Panc1 (cell line): ENCODE measurements around the gene CBX8. TPM values are rescaled to one million over a fixed set of nuclear protein-coding genes. Genes with fewer than 3 reads are reported as not detected.

Experiments used
- ATAC-seq: fragments of 200-7000 bp; cut with Tn5 transposase; 2 replicates; pipeline ENCODE4 v1.9.1; 2020; ENCODE audit warnings: mild to moderate bottlenecking, moderate library complexity
- BruUV-seq: library from RNA; stranded (reverse); fragments of 400-500 nt; replicated peaks from 2 replicates; lab custom pipeline; 2021; lab: Mats Ljungman, UMichigan
- CTCF ChIA-PET: fragments of 300-600 bp; sonication (Branson Sonifier 250); formaldehyde crosslinking; loops from one replicate; lab custom pipeline; 2022; ENCODE audit warnings: antibody characterized with exemption; lab: Charles Lee
- POLR2A ChIA-PET: fragments of 300-600 bp; sonication (Branson Sonifier 250); formaldehyde crosslinking; loops from one replicate; lab custom pipeline; 2022; ENCODE audit warnings: antibody characterized with exemption; lab: Charles Lee
- DNase-seq: peaks from one replicate; pipeline ENCODE4 v3.0.0-alpha.2; 2010; ENCODE audit warnings: low read depth, low spot score
- H3K27ac ChIP-seq: 2 replicates; pipeline ENCODE4 v1.5.1; 2011; ENCODE audit warnings: mild to moderate bottlenecking, low read length, inconsistent platforms
- H3K27me3 ChIP-seq: fragments of 200-500 bp; sonication (Bioruptor generic); 2 replicates; pipeline ENCODE4 v1.6.0; 2014; ENCODE audit warnings: low read length, inconsistent platforms; ENCODE audit not compliant: control insufficient read depth, insufficient read depth
- H3K36me3 ChIP-seq: fragments of 200-500 bp; sonication (Bioruptor generic); 2 replicates; pipeline ENCODE4 v1.5.1; 2014; ENCODE audit warnings: inconsistent platforms, mild to moderate bottlenecking, low read length, moderate library complexity; ENCODE audit not compliant: control insufficient read depth, insufficient read depth
- H3K4me1 ChIP-seq: 2 replicates; pipeline ENCODE4 v1.5.1; 2011; ENCODE audit warnings: inconsistent platforms, mild to moderate bottlenecking, low read length, moderate library complexity; ENCODE audit not compliant: control insufficient read depth, insufficient read depth
- H3K4me3 ChIP-seq, 2 experiments: 2 replicates each; pipeline ENCODE4 v1.5.1; 2011 to 2012; ENCODE audit warnings: low read depth in 2 of 2, low read length in 2 of 2, mild to moderate bottlenecking in 2 of 2, inconsistent platforms in 1 of 2, moderate library complexity in 1 of 2
- H3K9me3 ChIP-seq: fragments of 200-500 bp; sonication (Bioruptor generic); 2 replicates; pipeline ENCODE4 v1.5.1; 2014; ENCODE audit warnings: low read depth, mild to moderate bottlenecking, inconsistent platforms, low read length, moderate library complexity; ENCODE audit not compliant: control insufficient read depth, insufficient read depth
- POLR2AphosphoS5 ChIP-seq: IDR thresholded peaks from 2 replicates; pipeline ENCODE4 v1.6.1; 2012; ENCODE audit warnings: mild to moderate bottlenecking, low read depth, low read length, moderate library complexity
- SIN3A ChIP-seq: IDR thresholded peaks from 2 replicates; pipeline ENCODE4 v1.6.1; 2012; ENCODE audit warnings: low read depth, mild to moderate bottlenecking, low read length, moderate library complexity, borderline replicate concordance; ENCODE audit not compliant: insufficient read depth
- TCF7L2 ChIP-seq: IDR thresholded peaks from 2 replicates; pipeline ENCODE4 v1.6.1; 2011; ENCODE audit warnings: mild to moderate bottlenecking, low read depth, low read length, inconsistent platforms
- in situ Hi-C: cut with HindIII; loops from 2 replicates; pipeline ENCODE4 v1.10.0; 2016; ENCODE audit warnings: low sequenced_read_pairs, low pct_unique_long_range_greater_than_20kb
- intact Hi-C: fragments of 100-400 bp; cut with micrococcal nuclease; formaldehyde crosslinking; loops from one replicate; pipeline ENCODE4 v1.10.0; 2022; ENCODE audit not compliant: unreplicated experiment
- total RNA-seq: library from RNA; stranded (reverse); gene quantifications from one replicate; pipeline ENCODE4 v1.2.1, GENCODE V29; 2021; ENCODE audit not compliant: unreplicated experiment
- TF ChIP-seq, protein P1 (sequence below): fragments of 450-650 bp; IDR thresholded peaks from 2 replicates; pipeline ENCODE4 v1.5.1; 2017; ENCODE audit warnings: mild to moderate bottlenecking
- TF ChIP-seq, protein P2 (sequence below), 2 experiments: IDR thresholded peaks; 2 replicates each; pipeline ENCODE4 v1.6.1; 2011 to 2012; ENCODE audit warnings: low read depth in 2 of 2, control low read depth in 1 of 2, low read length in 1 of 2, mild to moderate bottlenecking in 1 of 2, moderate library complexity in 1 of 2; ENCODE audit not compliant: insufficient read depth in 1 of 2

The CBX8 gene
- total RNA-seq, 1 experiment from 2014 or later: 15.3 TPM

- in situ Hi-C loops: no loop called here
- intact Hi-C loops: no loop called here
- no peaks in the 10 kb centered on the region for H3K27me3 ChIP-seq
- ChIA-PET CTCF (no interaction called here), POLR2A (no interaction called here)
- no peaks in the 10 kb centered on the region for H3K9me3 ChIP-seq
- H3K4me3 ChIP-seq: no peak overlapping the region
- ATAC-seq: no peak
- no peaks in the 10 kb centered on the region for H3K36me3 ChIP-seq
- no peak overlapping the region for H3K27ac ChIP-seq
- no TSS peak for BruUV-seq
- no peaks in the 10 kb centered on the region for H3K4me1 ChIP-seq
- TF ChIP-seq POLR2AphosphoS5: no peak
- TF ChIP-seq, protein P1, sequence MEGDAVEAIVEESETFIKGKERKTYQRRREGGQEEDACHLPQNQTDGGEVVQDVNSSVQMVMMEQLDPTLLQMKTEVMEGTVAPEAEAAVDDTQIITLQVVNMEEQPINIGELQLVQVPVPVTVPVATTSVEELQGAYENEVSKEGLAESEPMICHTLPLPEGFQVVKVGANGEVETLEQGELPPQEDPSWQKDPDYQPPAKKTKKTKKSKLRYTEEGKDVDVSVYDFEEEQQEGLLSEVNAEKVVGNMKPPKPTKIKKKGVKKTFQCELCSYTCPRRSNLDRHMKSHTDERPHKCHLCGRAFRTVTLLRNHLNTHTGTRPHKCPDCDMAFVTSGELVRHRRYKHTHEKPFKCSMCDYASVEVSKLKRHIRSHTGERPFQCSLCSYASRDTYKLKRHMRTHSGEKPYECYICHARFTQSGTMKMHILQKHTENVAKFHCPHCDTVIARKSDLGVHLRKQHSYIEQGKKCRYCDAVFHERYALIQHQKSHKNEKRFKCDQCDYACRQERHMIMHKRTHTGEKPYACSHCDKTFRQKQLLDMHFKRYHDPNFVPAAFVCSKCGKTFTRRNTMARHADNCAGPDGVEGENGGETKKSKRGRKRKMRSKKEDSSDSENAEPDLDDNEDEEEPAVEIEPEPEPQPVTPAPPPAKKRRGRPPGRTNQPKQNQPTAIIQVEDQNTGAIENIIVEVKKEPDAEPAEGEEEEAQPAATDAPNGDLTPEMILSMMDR: no peak
- no peak for TF ChIP-seq TCF7L2
- TF ChIP-seq, protein P2, sequence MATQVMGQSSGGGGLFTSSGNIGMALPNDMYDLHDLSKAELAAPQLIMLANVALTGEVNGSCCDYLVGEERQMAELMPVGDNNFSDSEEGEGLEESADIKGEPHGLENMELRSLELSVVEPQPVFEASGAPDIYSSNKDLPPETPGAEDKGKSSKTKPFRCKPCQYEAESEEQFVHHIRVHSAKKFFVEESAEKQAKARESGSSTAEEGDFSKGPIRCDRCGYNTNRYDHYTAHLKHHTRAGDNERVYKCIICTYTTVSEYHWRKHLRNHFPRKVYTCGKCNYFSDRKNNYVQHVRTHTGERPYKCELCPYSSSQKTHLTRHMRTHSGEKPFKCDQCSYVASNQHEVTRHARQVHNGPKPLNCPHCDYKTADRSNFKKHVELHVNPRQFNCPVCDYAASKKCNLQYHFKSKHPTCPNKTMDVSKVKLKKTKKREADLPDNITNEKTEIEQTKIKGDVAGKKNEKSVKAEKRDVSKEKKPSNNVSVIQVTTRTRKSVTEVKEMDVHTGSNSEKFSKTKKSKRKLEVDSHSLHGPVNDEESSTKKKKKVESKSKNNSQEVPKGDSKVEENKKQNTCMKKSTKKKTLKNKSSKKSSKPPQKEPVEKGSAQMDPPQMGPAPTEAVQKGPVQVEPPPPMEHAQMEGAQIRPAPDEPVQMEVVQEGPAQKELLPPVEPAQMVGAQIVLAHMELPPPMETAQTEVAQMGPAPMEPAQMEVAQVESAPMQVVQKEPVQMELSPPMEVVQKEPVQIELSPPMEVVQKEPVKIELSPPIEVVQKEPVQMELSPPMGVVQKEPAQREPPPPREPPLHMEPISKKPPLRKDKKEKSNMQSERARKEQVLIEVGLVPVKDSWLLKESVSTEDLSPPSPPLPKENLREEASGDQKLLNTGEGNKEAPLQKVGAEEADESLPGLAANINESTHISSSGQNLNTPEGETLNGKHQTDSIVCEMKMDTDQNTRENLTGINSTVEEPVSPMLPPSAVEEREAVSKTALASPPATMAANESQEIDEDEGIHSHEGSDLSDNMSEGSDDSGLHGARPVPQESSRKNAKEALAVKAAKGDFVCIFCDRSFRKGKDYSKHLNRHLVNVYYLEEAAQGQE (IDR thresholded peaks at IDR 0.05; ENCODE audit: insufficient read depth in 1 of 2, low read depth in 2 of 2, low read length in 1 of 2): no peak
- no peak for TF ChIP-seq SIN3A
- no peak for DNase-seq
These were observed 36.5 kb downstream of the CBX8 start for GRCh38 chr17:79760197-79760906.

DNA sequence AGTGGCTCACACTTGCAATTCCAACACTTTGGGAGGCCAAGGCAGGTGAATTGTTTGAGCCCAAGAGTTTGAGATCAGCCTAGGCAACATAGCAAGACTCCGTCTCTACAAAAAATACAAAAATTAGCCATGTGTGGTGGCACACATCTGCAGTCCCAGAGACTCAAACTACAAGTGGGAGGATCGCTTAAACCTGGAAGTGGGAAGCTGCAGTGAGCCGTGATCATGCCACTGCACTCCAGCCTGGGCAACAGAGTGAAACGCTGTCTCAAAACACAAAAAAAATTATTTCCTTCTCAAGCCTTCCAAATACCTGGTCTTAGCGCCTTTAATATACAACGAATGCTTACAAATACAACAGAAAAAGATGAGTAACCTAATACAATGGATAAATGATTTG is 38.6 kb downstream of the CBX8 start:
- H3K27me3 ChIP-seq: no peaks in the 10 kb centered on the region
- POLR2A ChIA-PET: no interaction called here
- H3K27ac ChIP-seq: no peak overlapping the region
- H3K36me3 ChIP-seq: no peaks in the 10 kb centered on the region
- no peak for ATAC-seq
- CTCF ChIA-PET: no interaction called here
- TF ChIP-seq, protein P1: no peak
- TF ChIP-seq SIN3A (no peak), TCF7L2 (no peak), POLR2AphosphoS5 (no peak)
- TF ChIP-seq, protein P2 (IDR thresholded peaks at IDR 0.05; ENCODE audit: insufficient read depth in 1 of 2, low read depth in 2 of 2, low read length in 1 of 2): no peak
- H3K4me3 ChIP-seq: no peak overlapping the region
- intact Hi-C loops (no loop called here), in situ Hi-C loops (no loop called here)
- BruUV-seq: no TSS peak
- H3K4me1 ChIP-seq: no peaks in the 10 kb centered on the region
- no peaks in the 10 kb centered on the region for H3K9me3 ChIP-seq
- no peak for DNase-seq
